ENCODE results near the gene FIGNL1. TPM values are rescaled to one million over a fixed set of nuclear protein-coding genes. Genes with fewer than 3 reads are reported as not detected.

The FIGNL1 gene
- total RNA-seq, 1 experiment from 2014 or later: 13.8 TPM

- H3K4me3 Mint-ChIP-seq: no peak overlapping the region
- Histone ChIP-seq H4K5ac (ENCODE audit: insufficient read length, low read depth, low read length) (no peak overlapping the region), H4K20me1 (ENCODE audit: control insufficient read depth, insufficient read depth, insufficient read length) (no peaks in the 10 kb centered on the region), H2AK5ac (ENCODE audit: insufficient read length, low read length) (no peak overlapping the region), H4K91ac (ENCODE audit: insufficient read length, low read depth, low read length) (no peak overlapping the region), H2BK120ac (ENCODE audit: low read depth, low read length, poor library complexity, severe bottlenecking) (no peak overlapping the region), H3K4ac (ENCODE audit: low read depth, low read length) (no peak overlapping the region), H3K4me2 (ENCODE audit: insufficient read depth, insufficient read length, low read length) (no peak overlapping the region), H3K23ac (ENCODE audit: insufficient read length, low read depth, low read length) (no peak overlapping the region), H2AFZ (ENCODE audit: low read length) (no peak overlapping the region), H3K18ac (ENCODE audit: insufficient read length, low read depth, low read length) (no peak overlapping the region), H3K56ac (ENCODE audit: insufficient read length, low read depth, low read length) (no peak overlapping the region), H3K9me3 (ENCODE audit: control insufficient read depth, low read depth, low read length) (no peaks in the 10 kb centered on the region), H3K27me3 (ENCODE audit: insufficient read depth, low read length) (no peaks in the 10 kb centered on the region), H3K79me2 (ENCODE audit: insufficient read depth, low read length) (no peaks in the 10 kb centered on the region), H3K14ac (ENCODE audit: insufficient read depth, low read length) (no peak overlapping the region), H2BK5ac (ENCODE audit: insufficient read length, low read length) (no peak overlapping the region), H3K27ac (ENCODE audit: insufficient read length, low read depth, low read length) (no peak overlapping the region), H2BK12ac (ENCODE audit: insufficient read length, low read depth, low read length) (no peak overlapping the region), H2BK15ac (ENCODE audit: low read depth, low read length) (no peak overlapping the region), H2BK20ac (ENCODE audit: low read depth, low read length, poor library complexity, severe bottlenecking) (no peak overlapping the region), H3K23me2 (ENCODE audit: insufficient read length, low read depth, low read length, poor library complexity, severe bottlenecking) (no peaks in the 10 kb centered on the region), H3T11ph (ENCODE audit: low read length) (no peak overlapping the region), H4K8ac (replicated peaks; ENCODE audit: insufficient read length, low read depth, low read length) (no peak overlapping the region), H3K79me1 (ENCODE audit: insufficient read depth, low read depth, low read length, poor library complexity, severe bottlenecking) (no peaks in the 10 kb centered on the region), H3K4me1 (ENCODE audit: insufficient read depth, low read length) (no peaks in the 10 kb centered on the region), H3K9ac (ENCODE audit: extremely low read depth, insufficient read length, low read length) (no peak overlapping the region)
- H3K36me3 Mint-ChIP-seq (ENCODE audit: insufficient read depth in 1 of 3, low read depth in 3 of 3): peaks cover 0 to 2% (median 0%) of the 10 kb centered on the region in 3 experiments; a peak in 1 of 7 replicates
- H3K27ac Mint-ChIP-seq: no peak overlapping the region; a peak in 1 of 7 replicates
- H3K9me3 Mint-ChIP-seq: peaks cover 2 to 4% of the 10 kb centered on the region in 2 experiments; a peak in 2 of 5 replicates
- H3K4me1 Mint-ChIP-seq: peaks cover 3 to 6% of the 10 kb centered on the region in 2 experiments; a peak in 3 of 4 replicates
- WGBS (ENCODE audit: extremely low coverage, insufficient read length, low lambda C conversion rate): no CpG with 5 or more reads among the region's 5 CpGs
- H3K27me3 Mint-ChIP-seq (ENCODE audit: low read depth): peaks cover 4% of the 10 kb centered on the region
- TF ChIP-seq, protein P1, sequence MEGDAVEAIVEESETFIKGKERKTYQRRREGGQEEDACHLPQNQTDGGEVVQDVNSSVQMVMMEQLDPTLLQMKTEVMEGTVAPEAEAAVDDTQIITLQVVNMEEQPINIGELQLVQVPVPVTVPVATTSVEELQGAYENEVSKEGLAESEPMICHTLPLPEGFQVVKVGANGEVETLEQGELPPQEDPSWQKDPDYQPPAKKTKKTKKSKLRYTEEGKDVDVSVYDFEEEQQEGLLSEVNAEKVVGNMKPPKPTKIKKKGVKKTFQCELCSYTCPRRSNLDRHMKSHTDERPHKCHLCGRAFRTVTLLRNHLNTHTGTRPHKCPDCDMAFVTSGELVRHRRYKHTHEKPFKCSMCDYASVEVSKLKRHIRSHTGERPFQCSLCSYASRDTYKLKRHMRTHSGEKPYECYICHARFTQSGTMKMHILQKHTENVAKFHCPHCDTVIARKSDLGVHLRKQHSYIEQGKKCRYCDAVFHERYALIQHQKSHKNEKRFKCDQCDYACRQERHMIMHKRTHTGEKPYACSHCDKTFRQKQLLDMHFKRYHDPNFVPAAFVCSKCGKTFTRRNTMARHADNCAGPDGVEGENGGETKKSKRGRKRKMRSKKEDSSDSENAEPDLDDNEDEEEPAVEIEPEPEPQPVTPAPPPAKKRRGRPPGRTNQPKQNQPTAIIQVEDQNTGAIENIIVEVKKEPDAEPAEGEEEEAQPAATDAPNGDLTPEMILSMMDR (conservative IDR thresholded peaks at IDR 0.05): no peak
- DNase-seq: no peak
These were observed 47.8 kb upstream of the FIGNL1 start for GRCh38 chr7:50497968-50498367.
